Parathyroid adenoma (tissue), 2 donors: ENCODE measurements around the gene CCR5.
A peak's percentile ranks its signal among the peaks of the same experiment; 100 is the strongest.

Source experiments
- H2AFZ ChIP-seq: fragments of 300-600 bp; sonication (generic); one replicate; pipeline ENCODE4 v1.7.0; 2017; ENCODE audit warnings: antibody characterized with exemption, mild to moderate bottlenecking
- H3K27ac ChIP-seq: fragments of 300-600 bp; sonication (generic); one replicate; pipeline ENCODE4 v1.7.0; 2017
- H3K27me3 ChIP-seq: fragments of 300-600 bp; sonication (generic); one replicate; pipeline ENCODE4 v1.7.0; 2017; ENCODE audit warnings: low read length; ENCODE audit not compliant: control insufficient read depth, insufficient read depth
- H3K36me3 ChIP-seq: fragments of 300-600 bp; sonication (generic); one replicate; pipeline ENCODE4 v1.7.0; 2017; ENCODE audit warnings: low read length; ENCODE audit not compliant: control insufficient read depth, insufficient read depth
- H3K4me1 ChIP-seq: fragments of 300-600 bp; sonication (generic); one replicate; pipeline ENCODE4 v1.7.0; 2017; ENCODE audit warnings: control low read depth
- H3K4me2 ChIP-seq: fragments of 300-600 bp; sonication (generic); one replicate; pipeline ENCODE4 v1.7.0; 2017; ENCODE audit warnings: low read length
- H3K4me3 ChIP-seq: fragments of 300-600 bp; sonication (generic); one replicate; pipeline ENCODE4 v1.7.0; 2017; ENCODE audit warnings: low read depth, low read length
- H3K79me2 ChIP-seq: fragments of 300-600 bp; sonication (generic); one replicate; pipeline ENCODE4 v1.7.0; 2017; ENCODE audit warnings: control low read depth
- H3K9ac ChIP-seq: fragments of 300-600 bp; sonication (generic); one replicate; pipeline ENCODE4 v1.7.0; 2017; ENCODE audit warnings: mild to moderate bottlenecking
- H3K9me3 ChIP-seq: fragments of 300-600 bp; sonication (generic); one replicate; pipeline ENCODE4 v1.7.0; 2017; ENCODE audit warnings: low read length; ENCODE audit not compliant: control insufficient read depth
- CTCF ChIP-seq: fragments of 300-600 bp; sonication (generic); IDR thresholded peaks from one replicate; pipeline ENCODE4 v1.7.0; 2017; ENCODE audit warnings: antibody characterized with exemption, mild to moderate bottlenecking
- donor health status: primary hyperparathyroidism.

CCR5 gene

GRCh38 chr3:46375218-46375617 is 4.5 kb downstream of the CCR5 start:
- no peak for TF ChIP-seq CTCF
- Histone ChIP-seq H3K4me2 (no peak overlapping the region), H3K79me2 (no peaks in the 10 kb centered on the region), H3K9me3 (no peaks in the 10 kb centered on the region), H3K27ac (no peak overlapping the region), H3K4me3 (no peak overlapping the region), H2AFZ (no peak overlapping the region), H3K9ac (no peak overlapping the region), H3K27me3 (no peaks in the 10 kb centered on the region), H3K4me1 (no peaks in the 10 kb centered on the region), H3K36me3 (no peaks in the 10 kb centered on the region)

- Histone ChIP-seq H3K27me3 (no peaks in the 10 kb centered on the region), H3K4me3 (no peak overlapping the region), H2AFZ (no peak overlapping the region), H3K36me3 (no peaks in the 10 kb centered on the region), H3K9ac (no peak overlapping the region), H3K4me1 (no peaks in the 10 kb centered on the region), H3K79me2 (no peaks in the 10 kb centered on the region), H3K9me3 (no peaks in the 10 kb centered on the region), H3K4me2 (no peak overlapping the region), H3K27ac (no peak overlapping the region)
- TF ChIP-seq CTCF: no peak
Observed at GRCh38 chr3:46375814-46376213, 5.1 kb downstream of the CCR5 start.

GRCh38 chr3:46378426-46378942 is 7.7 kb downstream of the CCR5 start:
- Histone ChIP-seq H3K9ac (no peak overlapping the region), H3K36me3 (no peaks in the 10 kb centered on the region), H3K9me3 (no peaks in the 10 kb centered on the region), H3K79me2 (no peaks in the 10 kb centered on the region), H3K4me1 (no peaks in the 10 kb centered on the region), H2AFZ (no peak overlapping the region), H3K27me3 (no peaks in the 10 kb centered on the region), H3K4me3 (no peak overlapping the region), H3K4me2 (no peak overlapping the region), H3K27ac (no peak overlapping the region)
- TF ChIP-seq CTCF: peak; percentile 42

GRCh38 chr3:46380471-46381221 is 9.9 kb downstream of the CCR5 start:
- no peak for TF ChIP-seq CTCF
- H3K4me3 ChIP-seq: no peak overlapping the region

GRCh38 chr3:46381625-46382024 is 10.9 kb downstream of the CCR5 start:
- Histone ChIP-seq H3K36me3 (no peaks in the 10 kb centered on the region), H3K4me1 (no peaks in the 10 kb centered on the region), H3K27ac (no peak overlapping the region), H3K79me2 (no peaks in the 10 kb centered on the region), H3K9me3 (no peaks in the 10 kb centered on the region), H3K4me3 (no peak overlapping the region), H3K9ac (no peak overlapping the region), H2AFZ (no peak overlapping the region), H3K4me2 (no peak overlapping the region), H3K27me3 (no peaks in the 10 kb centered on the region)
- no peak for TF ChIP-seq CTCF

More at GRCh38 chr3:46380471-46381221, 9.9 kb downstream of the CCR5 start:
- Histone ChIP-seq H3K36me3 (no peaks in the 10 kb centered on the region), H3K9ac (no peak overlapping the region), H3K27ac (no peak overlapping the region), H2AFZ (no peak overlapping the region), H3K9me3 (no peaks in the 10 kb centered on the region), H3K4me2 (no peak overlapping the region), H3K4me1 (no peaks in the 10 kb centered on the region), H3K27me3 (no peaks in the 10 kb centered on the region), H3K79me2 (no peaks in the 10 kb centered on the region)
